DOHH2 (cell line): ENCODE data around the gene SCRG1.

Experiments used
- EZH2phosphoT487 ChIP-seq: fragments of 200-600 bp; sonication (generic); IDR thresholded peaks from 2 replicates; pipeline ENCODE4 v1.6.1; 2017; ENCODE audit warnings: borderline replicate concordance, mild to moderate bottlenecking, antibody characterized with exemption, low read length, moderate library complexity, mixed read lengths
- TF ChIP-seq, protein P1 (sequence below): fragments of 200-600 bp; sonication (generic); IDR thresholded peaks from one replicate; pipeline ENCODE4 v1.5.1; 2014; ENCODE audit warnings: antibody characterized with exemption, mild to moderate bottlenecking, low read depth, low read length; ENCODE audit not compliant: poor library complexity, severe bottlenecking

DNA sequence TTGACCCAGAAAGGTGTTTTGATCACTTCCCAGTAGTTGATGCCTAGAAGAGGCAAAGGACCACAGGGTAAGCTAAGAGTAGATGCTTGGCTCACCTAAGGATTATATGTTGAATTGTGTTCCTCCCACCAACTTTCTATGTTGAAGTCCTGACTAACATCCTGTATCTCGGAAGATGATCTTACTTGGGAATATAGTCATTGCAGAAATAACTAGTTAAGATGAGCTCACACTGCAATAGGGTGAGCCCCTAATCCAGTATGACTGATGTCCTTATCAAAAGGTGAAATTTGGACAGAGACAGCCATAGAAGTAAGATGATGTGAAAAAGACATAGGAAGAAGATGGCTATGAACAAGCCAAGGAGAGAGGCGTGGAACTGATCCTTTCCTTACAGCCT is 61.5 kb downstream of the SCRG1 start:
- TF ChIP-seq, protein P1, sequence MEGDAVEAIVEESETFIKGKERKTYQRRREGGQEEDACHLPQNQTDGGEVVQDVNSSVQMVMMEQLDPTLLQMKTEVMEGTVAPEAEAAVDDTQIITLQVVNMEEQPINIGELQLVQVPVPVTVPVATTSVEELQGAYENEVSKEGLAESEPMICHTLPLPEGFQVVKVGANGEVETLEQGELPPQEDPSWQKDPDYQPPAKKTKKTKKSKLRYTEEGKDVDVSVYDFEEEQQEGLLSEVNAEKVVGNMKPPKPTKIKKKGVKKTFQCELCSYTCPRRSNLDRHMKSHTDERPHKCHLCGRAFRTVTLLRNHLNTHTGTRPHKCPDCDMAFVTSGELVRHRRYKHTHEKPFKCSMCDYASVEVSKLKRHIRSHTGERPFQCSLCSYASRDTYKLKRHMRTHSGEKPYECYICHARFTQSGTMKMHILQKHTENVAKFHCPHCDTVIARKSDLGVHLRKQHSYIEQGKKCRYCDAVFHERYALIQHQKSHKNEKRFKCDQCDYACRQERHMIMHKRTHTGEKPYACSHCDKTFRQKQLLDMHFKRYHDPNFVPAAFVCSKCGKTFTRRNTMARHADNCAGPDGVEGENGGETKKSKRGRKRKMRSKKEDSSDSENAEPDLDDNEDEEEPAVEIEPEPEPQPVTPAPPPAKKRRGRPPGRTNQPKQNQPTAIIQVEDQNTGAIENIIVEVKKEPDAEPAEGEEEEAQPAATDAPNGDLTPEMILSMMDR, result no peak
- no peak for TF ChIP-seq EZH2phosphoT487
